K562 (cell line): ENCODE results near the gene TARS3. TPM values are rescaled to one million over a fixed set of nuclear protein-coding genes. Genes with fewer than 3 reads are reported as not detected.
A peak's percentile ranks its signal among the peaks of the same experiment; 100 is the strongest.

ENCODE experiments used
- ATF1 ChIP-seq, 2 experiments: fragments of 450-650 bp in 1 of 2; IDR thresholded peaks; 2 replicates each; pipeline ENCODE4 v1.6.1; 2016; ENCODE audit warnings: missing compliant biosample characterization in 1 of 2, missing genetic modification characterization in 1 of 2
- BHLHE40 ChIP-seq: IDR thresholded peaks from 2 replicates; pipeline ENCODE4 v1.6.1; 2011; ENCODE audit warnings: low read length, improper control_type of control experiment
- CHD1 ChIP-seq: fragments of 200-600 bp; sonication (generic); IDR thresholded peaks from one replicate; pipeline ENCODE4 v1.6.1; 2012; ENCODE audit warnings: mild to moderate bottlenecking, moderate library complexity, low read length, inconsistent platforms
- FIP1L1 ChIP-seq: fragments of 200-400 bp; formaldehyde crosslinking; IDR thresholded peaks from 2 replicates; pipeline ENCODE4 v1.6.1; 2018; ENCODE audit warnings: mild to moderate bottlenecking, low read depth, low read length; ENCODE audit not compliant: poor library complexity, severe bottlenecking
- FOXK1 ChIP-seq: sonication (generic); formaldehyde crosslinking; IDR thresholded peaks from 2 replicates; pipeline ENCODE4 v1.8.0; 2022; ENCODE audit warnings: missing genetic modification reagents, mild to moderate bottlenecking, borderline replicate concordance
- HMG20B ChIP-seq: fragments of 250-450 bp; sonication (Bioruptor Pico); IDR thresholded peaks from 2 replicates; pipeline ENCODE4 v1.5.0; 2021; ENCODE audit warnings: mild to moderate bottlenecking
- ILK ChIP-seq: fragments of 450-650 bp; IDR thresholded peaks from 2 replicates; pipeline ENCODE4 v1.6.1; 2016; ENCODE audit warnings: missing genetic modification characterization, low read depth, mild to moderate bottlenecking, missing compliant biosample characterization, moderate library complexity, borderline replicate concordance
- IRF2 ChIP-seq: sonication (generic); formaldehyde crosslinking; IDR thresholded peaks from 2 replicates; pipeline ENCODE4 v1.8.1; 2022; ENCODE audit warnings: mild to moderate bottlenecking, missing genetic modification reagents
- MEF2A ChIP-seq: IDR thresholded peaks from 2 replicates; pipeline ENCODE4 v1.6.1; 2011; ENCODE audit warnings: low read depth, mild to moderate bottlenecking, low read length, moderate library complexity; ENCODE audit not compliant: control insufficient read depth
- MTA2 ChIP-seq: fragments of 450-650 bp; IDR thresholded peaks from 2 replicates; pipeline ENCODE4 v1.6.1; 2016; ENCODE audit warnings: low read depth
- POLR2AphosphoS5 ChIP-seq: IDR thresholded peaks from 2 replicates; pipeline ENCODE4 v1.6.1; 2011; ENCODE audit warnings: mild to moderate bottlenecking, low read depth, low read length, moderate library complexity; ENCODE audit not compliant: control insufficient read depth, insufficient read depth
- RAD51 ChIP-seq: fragments of 450-650 bp; IDR thresholded peaks from 2 replicates; pipeline ENCODE4 v1.7.1; 2016; ENCODE audit warnings: low read depth, mild to moderate bottlenecking, borderline replicate concordance
- RBM34 ChIP-seq: fragments of 200-400 bp; formaldehyde crosslinking; IDR thresholded peaks from 2 replicates; pipeline ENCODE4 v1.6.1; 2018; ENCODE audit warnings: low read length, borderline replicate concordance; ENCODE audit not compliant: insufficient read depth
- SMAD3 ChIP-seq: fragments of 450-650 bp; formaldehyde crosslinking; conservative IDR thresholded peaks from 2 replicates; pipeline ENCODE4 v1.4.0; 2020; ENCODE audit warnings: mild to moderate bottlenecking
- SPI1 ChIP-seq: IDR thresholded peaks from 2 replicates; pipeline ENCODE4 v1.6.1; 2011; ENCODE audit warnings: low read depth, low read length, control low read depth, borderline replicate concordance
- TBL1XR1 ChIP-seq, 2 experiments: IDR thresholded peaks; 2 replicates each; pipeline ENCODE4 v1.6.1; 2012; ENCODE audit warnings: improper control_type of control experiment in 2 of 2, low read length in 2 of 2, mild to moderate bottlenecking in 1 of 2
- TEAD2 ChIP-seq: fragments of 450-650 bp; IDR thresholded peaks from 2 replicates; pipeline ENCODE4 v1.6.1; 2016; ENCODE audit warnings: missing genetic modification characterization, control low read depth, missing compliant biosample characterization
- ZFP30 ChIP-seq: fragments of 250-450 bp; sonication (Bioruptor Pico); IDR thresholded peaks from 2 replicates; pipeline ENCODE4 v1.8.0; 2022; ENCODE audit warnings: moderate library complexity, mild to moderate bottlenecking, inconsistent platforms, borderline replicate concordance
- ZNF165 ChIP-seq: fragments of 250-450 bp; sonication (Bioruptor Pico); IDR thresholded peaks from 2 replicates; pipeline ENCODE4 v1.4.0; 2020; ENCODE audit warnings: borderline replicate concordance
- polyA plus RNA-seq, 8 experiments: library from polyadenylated mRNA; depleted of rRNA in 4 of 8; stranded (reverse) in 5 of 8; unstranded in 3 of 8; fragments of >200 nt; fragmentation: Nextera tagmentation in 2 of 8; fragmentation: Illumina TruSeq in 1 of 8; extraction: Ambion mirVana in 2 of 8; extraction: Trizol in 1 of 8; gene quantifications; 2 replicates each; pipeline versions ENCODE4 v1.2.1 to v1.2.3, GENCODE V29; 2011 to 2014; ENCODE audit warnings: inconsistent platforms in 1 of 8, missing spikeins in 1 of 8
- total RNA-seq, 7 experiments: library from RNA; depleted of rRNA in 6 of 7; stranded (reverse); fragments of >200 nt in 6 of 7; fragmentation: Illumina TruSeq in 2 of 7; extraction: Trizol in 2 of 7; gene quantifications; 2 replicates each; pipeline versions ENCODE4 v1.2.1 to v1.2.3, GENCODE V29; 2011 to 2021; ENCODE audit warnings: low replicate concordance in 1 of 7
- TF ChIP-seq, protein P1 (sequence below): fragments of 250-450 bp; sonication (Bioruptor Pico); IDR thresholded peaks from 2 replicates; pipeline ENCODE4 v1.5.0; 2021; ENCODE audit warnings: mild to moderate bottlenecking, borderline replicate concordance
- TF ChIP-seq, protein P2 (sequence below): fragments of 450-650 bp; IDR thresholded peaks from 2 replicates; pipeline ENCODE4 v1.6.1; 2016; ENCODE audit warnings: borderline replicate concordance
- TF ChIP-seq, protein P3 (sequence below), 3 experiments: fragments of 200-800 bp in 1 of 3; sonication (Bioruptor generic) in 1 of 3; sonication (generic) in 1 of 3; formaldehyde crosslinking in 1 of 3; IDR thresholded peaks; 2 replicates each; pipeline versions ENCODE4 v1.6.1 to v1.8.0; 2016 to 2022; ENCODE audit warnings: mild to moderate bottlenecking in 2 of 3, missing compliant biosample characterization in 2 of 3, missing genetic modification characterization in 2 of 3, missing genetic modification reagents in 1 of 3

TARS3 gene
- total and polyA plus RNA-seq, 9 of the 15 experiments (the other 6 are each of a cell fraction or from before 2014, with no cell fraction given): 2.1 to 14.7 (median 9.8) TPM

DNA sequence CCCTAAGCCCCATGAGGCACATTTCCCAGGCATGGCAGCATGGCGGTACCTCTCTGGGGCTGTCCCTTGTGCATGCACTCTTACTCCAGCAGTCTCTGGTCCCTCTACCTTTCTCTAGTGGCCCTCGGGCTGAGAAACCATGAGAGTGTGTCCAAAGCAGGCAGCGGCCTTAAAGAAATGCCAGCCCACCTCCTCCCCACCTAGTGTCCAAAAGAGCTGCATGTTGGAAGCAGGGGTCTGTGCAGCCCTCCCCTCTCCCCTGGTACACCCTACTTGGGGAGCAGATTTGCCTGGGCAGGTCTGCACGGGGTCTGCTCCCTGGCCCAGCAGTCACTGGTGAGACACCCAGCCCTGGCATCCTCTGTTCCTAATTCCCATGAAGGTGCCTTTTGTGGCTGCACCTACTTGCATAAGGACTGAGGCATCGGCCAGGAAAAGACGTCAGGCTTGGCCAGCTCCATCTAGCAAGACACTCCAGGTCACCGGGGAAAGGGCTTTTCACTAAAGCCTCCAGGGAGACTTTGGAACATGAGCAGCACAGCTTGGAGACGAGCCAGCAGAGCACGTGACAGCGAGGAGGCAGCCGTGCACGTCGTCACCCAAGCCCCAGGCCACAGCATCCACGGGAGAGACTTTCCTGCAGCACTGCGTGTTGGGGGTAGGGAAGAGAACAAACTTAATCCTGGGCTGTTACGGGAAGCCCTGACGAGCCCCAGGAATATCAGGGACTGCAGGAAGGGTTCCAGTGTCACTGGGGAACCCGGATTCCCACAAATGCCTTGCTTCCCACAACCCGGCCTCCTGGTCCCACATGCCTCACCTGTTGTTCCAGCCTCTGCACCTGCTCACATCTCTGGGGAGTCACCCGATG is 110.9 kb downstream of the TARS3 start (continued):
- TF ChIP-seq CHD1: no peak
- TF ChIP-seq ZNF165 (CRISPR knock-in tag): no peak
- TF ChIP-seq, protein P1, sequence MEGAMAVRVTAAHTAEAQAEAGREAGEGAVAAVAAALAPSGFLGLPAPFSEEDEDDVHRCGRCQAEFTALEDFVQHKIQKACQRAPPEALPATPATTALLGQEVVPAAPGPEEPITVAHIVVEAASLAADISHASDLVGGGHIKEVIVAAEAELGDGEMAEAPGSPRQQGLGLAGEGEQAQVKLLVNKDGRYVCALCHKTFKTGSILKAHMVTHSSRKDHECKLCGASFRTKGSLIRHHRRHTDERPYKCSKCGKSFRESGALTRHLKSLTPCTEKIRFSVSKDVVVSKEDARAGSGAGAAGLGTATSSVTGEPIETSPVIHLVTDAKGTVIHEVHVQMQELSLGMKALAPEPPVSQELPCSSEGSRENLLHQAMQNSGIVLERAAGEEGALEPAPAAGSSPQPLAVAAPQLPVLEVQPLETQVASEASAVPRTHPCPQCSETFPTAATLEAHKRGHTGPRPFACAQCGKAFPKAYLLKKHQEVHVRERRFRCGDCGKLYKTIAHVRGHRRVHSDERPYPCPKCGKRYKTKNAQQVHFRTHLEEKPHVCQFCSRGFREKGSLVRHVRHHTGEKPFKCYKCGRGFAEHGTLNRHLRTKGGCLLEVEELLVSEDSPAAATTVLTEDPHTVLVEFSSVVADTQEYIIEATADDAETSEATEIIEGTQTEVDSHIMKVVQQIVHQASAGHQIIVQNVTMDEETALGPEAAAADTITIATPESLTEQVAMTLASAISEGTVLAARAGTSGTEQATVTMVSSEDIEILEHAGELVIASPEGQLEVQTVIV (CRISPR knock-in tag): no peak
- no peak for TF ChIP-seq SPI1
- no peak for TF ChIP-seq SMAD3 (CRISPR knock-in tag)
- no peak for TF ChIP-seq MEF2A
- no peak for TF ChIP-seq MTA2
- no peak for TF ChIP-seq RBM34
- TF ChIP-seq ZFP30 (CRISPR knock-in tag): no peak
- no peak for TF ChIP-seq POLR2AphosphoS5
- no peak for TF ChIP-seq TEAD2
- no peak for TF ChIP-seq FIP1L1
- TF ChIP-seq BHLHE40: peak; percentile 78
- TF ChIP-seq TBL1XR1 (IDR thresholded peaks at IDR 0.05; ENCODE audit: low read length in 2 of 2): no peak
- no peak for TF ChIP-seq IRF2 (CRISPR knock-in tag)
- TF ChIP-seq, protein P2, sequence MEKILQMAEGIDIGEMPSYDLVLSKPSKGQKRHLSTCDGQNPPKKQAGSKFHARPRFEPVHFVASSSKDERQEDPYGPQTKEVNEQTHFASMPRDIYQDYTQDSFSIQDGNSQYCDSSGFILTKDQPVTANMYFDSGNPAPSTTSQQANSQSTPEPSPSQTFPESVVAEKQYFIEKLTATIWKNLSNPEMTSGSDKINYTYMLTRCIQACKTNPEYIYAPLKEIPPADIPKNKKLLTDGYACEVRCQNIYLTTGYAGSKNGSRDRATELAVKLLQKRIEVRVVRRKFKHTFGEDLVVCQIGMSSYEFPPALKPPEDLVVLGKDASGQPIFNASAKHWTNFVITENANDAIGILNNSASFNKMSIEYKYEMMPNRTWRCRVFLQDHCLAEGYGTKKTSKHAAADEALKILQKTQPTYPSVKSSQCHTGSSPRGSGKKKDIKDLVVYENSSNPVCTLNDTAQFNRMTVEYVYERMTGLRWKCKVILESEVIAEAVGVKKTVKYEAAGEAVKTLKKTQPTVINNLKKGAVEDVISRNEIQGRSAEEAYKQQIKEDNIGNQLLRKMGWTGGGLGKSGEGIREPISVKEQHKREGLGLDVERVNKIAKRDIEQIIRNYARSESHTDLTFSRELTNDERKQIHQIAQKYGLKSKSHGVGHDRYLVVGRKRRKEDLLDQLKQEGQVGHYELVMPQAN: no peak
- no peak for TF ChIP-seq ATF1 (CRISPR knock-in tag; IDR thresholded peaks at IDR 0.05)
- TF ChIP-seq ATF1 (tag; IDR thresholded peaks at IDR 0.05): no peak
- TF ChIP-seq, protein P3, sequence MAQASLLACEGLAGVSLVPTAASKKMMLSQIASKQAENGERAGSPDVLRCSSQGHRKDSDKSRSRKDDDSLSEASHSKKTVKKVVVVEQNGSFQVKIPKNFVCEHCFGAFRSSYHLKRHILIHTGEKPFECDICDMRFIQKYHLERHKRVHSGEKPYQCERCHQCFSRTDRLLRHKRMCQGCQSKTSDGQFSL (CRISPR knock-in tag; IDR thresholded peaks at IDR 0.05): no peak
- TF ChIP-seq, protein P3 (tag; IDR thresholded peaks at IDR 0.05): no peak
- TF ChIP-seq HMG20B: no peak
- TF ChIP-seq RAD51: peak; percentile 50; the same call in 1 of the 2 replicates
- no peak for TF ChIP-seq ILK (tag)
- no peak for TF ChIP-seq FOXK1
